Stimulated activated CD4-positive, alpha-beta T cell treated with anti-CD3 and anti-CD28 coated beads, Interleukin-12 subunit alpha, Interleukin-12 subunit beta, amount 100 ng/mL, for 4 hours (primary cell): ENCODE data around the gene CATSPERD.
A peak's percentile ranks its signal among the peaks of the same experiment; 100 is the strongest.

Experiments used
- DNase-seq: peaks from one replicate; pipeline ENCODE4 v3.0.0-alpha.2; 2020

The CATSPERD gene

GRCh38 chr19:5789351-5789761, 68.9 kb downstream of the CATSPERD start:
- no peak for DNase-seq

GRCh38 chr19:5789886-5790558, 69.6 kb downstream of the CATSPERD start:
- no peak for DNase-seq

- DNase-seq: peak; percentile 95
Observed at GRCh38 chr19:5790559-5791520, 70.4 kb downstream of the CATSPERD start, which contains the start of gene DUS3L. Gene DUS3L, minus strand, starts transcription at chr19:5791163. Its CDS starts 22 bp downstream, at chr19:5791141.

GRCh38 chr19:5792224-5792623, 71.8 kb downstream of the CATSPERD start:
- DNase-seq: no peak

GRCh38 chr19:5793188-5793587, 72.8 kb downstream of the CATSPERD start:
- DNase-seq: no peak

GRCh38 chr19:5795382-5795919, 75.0 kb downstream of the CATSPERD start:
- no peak for DNase-seq

GRCh38 chr19:5798244-5798643, 77.8 kb downstream of the CATSPERD start:
- no peak for DNase-seq

- no peak for DNase-seq
Observed at GRCh38 chr19:5799247-5800241, 79.1 kb downstream of the CATSPERD start.

- DNase-seq: no peak
Observed at GRCh38 chr19:5800361-5801270, 80.2 kb downstream of the CATSPERD start.

GRCh38 chr19:5801796-5802619, 81.6 kb downstream of the CATSPERD start:
- DNase-seq: no peak

- DNase-seq: no peak
Observed at GRCh38 chr19:5803441-5803751, 83.0 kb downstream of the CATSPERD start.

- peak; percentile 92 for DNase-seq
Observed at GRCh38 chr19:5803752-5804515, 83.5 kb downstream of the CATSPERD start.

- peak; percentile 62 for DNase-seq
Observed at GRCh38 chr19:5804516-5805461, 84.4 kb downstream of the CATSPERD start, which contains the start of gene NRTN. Gene NRTN, plus strand, starts transcription at chr19:5805067. Its CDS starts 19,099 bp downstream, at chr19:5824166.

- DNase-seq: peak; percentile 61
Observed at GRCh38 chr19:5805462-5806132, 85.2 kb downstream of the CATSPERD start.

- DNase-seq: no peak
Observed at GRCh38 chr19:5806133-5806489, 85.7 kb downstream of the CATSPERD start.

- no peak for DNase-seq
Observed at GRCh38 chr19:5806905-5807304, 86.5 kb downstream of the CATSPERD start.

GRCh38 chr19:5808120-5808816, 87.8 kb downstream of the CATSPERD start:
- DNase-seq: no peak
